Left cardiac atrium (tissue), 4 donors: ENCODE data around the gene AGBL4. TPM values are rescaled to one million over a fixed set of nuclear protein-coding genes. Genes with fewer than 3 reads are reported as not detected.

ENCODE experiments used
- ATAC-seq, 2 donors: fragments of 200-7000 bp; cut with Tn5 transposase; one replicate each; pipeline ENCODE4 v1.9.1; 2020; ENCODE audit warnings: mild to moderate bottlenecking in 2 of 2, moderate library complexity in 2 of 2
- DNase-seq: peaks from one replicate; pipeline ENCODE4 v3.0.0-alpha.2; 2020
- intact Hi-C, 2 donors: fragments of 100-400 bp; cut with DNase I; formaldehyde crosslinking; loops; one replicate each; pipeline versions ENCODE4 v1.14.1 to v1.15.1; 2022 to 2023
- total RNA-seq, 2 donors: library from RNA; stranded (reverse); fragmentation: NEBNext Ultra II Directional; extraction: Animal tissue kit (Norgen Biotek cat#: 25700); gene quantifications; one replicate each; pipeline ENCODE4 v1.2.1, GENCODE V29; 2021
- donor health status: DM: no; HTN: yes; CAD: no.
- donor health status: DM: no; HTN: yes; CAD: no; lungs with severe emphysema.
- donor health status: DM: yes; HTN: yes; CAD: no.
- donor health status: Dilated cardiomyopathy.

Gene AGBL4
- total RNA-seq, 2 donors from 2014 or later = 2.5 to 3.1 TPM

DNA sequence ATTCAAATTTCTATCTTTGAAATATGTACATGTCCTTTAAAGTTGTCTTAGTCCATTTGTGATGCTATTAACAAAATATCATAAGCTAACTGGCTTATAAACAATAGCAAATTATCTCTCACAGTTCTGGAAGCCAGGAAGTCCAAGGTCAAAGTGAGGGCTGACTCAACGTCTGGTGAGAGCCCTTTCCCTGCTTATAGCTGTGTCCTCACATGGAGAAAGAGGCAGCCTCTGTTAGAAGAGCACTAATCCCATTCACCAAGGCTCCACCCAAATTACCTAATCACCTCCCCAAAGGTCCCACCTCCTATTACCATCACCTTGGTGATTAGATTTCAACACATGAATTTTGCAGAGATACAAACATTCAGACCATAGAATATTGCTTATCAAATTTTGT lies 797.0 kb downstream of the AGBL4 start:
- ATAC-seq = no peak
- intact Hi-C loops = no loop called here

GRCh38 chr1:49225464-49225863 lies 798.3 kb downstream of the AGBL4 start:
- intact Hi-C loops = no loop called here
- DNase-seq (no peak), ATAC-seq (no peak)

More for the DNA sequence above, 797.0 kb downstream of the AGBL4 start:
- DNase-seq = no peak

DNA sequence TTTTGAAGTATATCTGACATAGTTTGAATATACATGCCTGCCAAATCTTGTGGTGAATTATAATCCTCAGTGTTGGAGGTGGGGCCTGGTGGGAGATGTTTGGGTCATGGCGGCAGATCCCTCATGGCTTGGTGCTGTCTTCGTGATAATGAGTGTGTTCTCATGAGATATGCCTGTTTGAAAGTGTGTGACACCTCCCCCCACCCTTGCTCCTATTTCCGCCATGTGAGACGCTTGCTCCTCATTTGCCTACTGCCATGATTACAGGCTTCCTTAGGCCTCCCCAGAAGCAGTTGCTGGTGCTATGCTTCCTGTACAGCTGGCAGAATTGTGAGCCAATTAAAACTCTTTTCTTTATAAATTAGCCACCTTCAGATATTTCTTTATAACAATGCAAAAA lies 810.5 kb downstream of the AGBL4 start:
- intact Hi-C loops = no loop called here
- ATAC-seq (no peak), DNase-seq (no peak)

DNA sequence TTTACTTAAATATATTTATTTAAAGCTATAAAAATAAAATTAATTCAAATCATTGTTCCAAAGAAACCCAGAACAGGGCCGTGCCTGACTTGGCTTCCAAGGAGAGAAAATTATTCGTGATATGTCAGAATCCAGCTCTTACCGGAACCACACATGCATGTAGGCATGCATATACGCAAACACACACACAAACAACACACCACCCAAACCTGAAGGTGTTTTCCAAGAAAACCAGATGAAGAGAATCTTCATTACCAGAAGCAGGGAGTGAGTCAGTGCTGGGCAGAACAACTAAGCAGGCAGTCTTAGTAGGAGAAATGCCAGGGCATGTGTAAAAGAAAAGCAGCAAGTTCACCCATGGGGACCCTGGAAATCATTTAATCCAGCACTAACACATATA lies 815.0 kb downstream of the AGBL4 start:
- no peak for ATAC-seq

DNA sequence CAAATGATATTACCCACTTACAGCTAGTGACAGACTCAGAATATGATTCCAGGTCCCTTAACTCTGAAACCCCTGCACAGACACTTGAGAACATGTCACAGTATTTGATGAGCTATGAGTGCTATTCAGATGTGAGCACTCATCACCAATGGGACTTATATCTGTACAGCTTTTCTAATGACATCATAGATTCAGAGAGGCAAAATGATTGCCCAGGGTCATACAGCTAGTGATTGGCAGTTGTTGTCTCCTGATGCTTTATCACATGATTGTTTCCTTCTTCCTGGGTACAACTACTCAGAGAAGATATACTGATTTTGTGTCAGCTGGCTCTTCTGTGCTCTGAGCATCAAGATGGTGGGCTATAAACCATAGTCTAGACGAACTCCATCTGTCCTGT lies 819.0 kb downstream of the AGBL4 start:
- no peak for DNase-seq
- intact Hi-C loops = no loop called here
- ATAC-seq = no peak

More for the DNA sequence above, 815.0 kb downstream of the AGBL4 start:
- no peak for DNase-seq
- intact Hi-C loops = no loop called here

- intact Hi-C loops = no loop called here
- no peak for ATAC-seq
- no peak for DNase-seq
Measured at GRCh38 chr1:49200738-49201137, 823.0 kb downstream of the AGBL4 start.

GRCh38 chr1:49199564-49199963 lies 824.2 kb downstream of the AGBL4 start:
- ATAC-seq (no peak), DNase-seq (no peak)
- intact Hi-C loops = no loop called here

- ATAC-seq (peak in 1 of 2 donors; percentile 21), DNase-seq (no peak)
- intact Hi-C loops = no loop called here
Measured at GRCh38 chr1:49197081-49197480, 826.7 kb downstream of the AGBL4 start.

GRCh38 chr1:49190138-49190537 lies 833.6 kb downstream of the AGBL4 start:
- DNase-seq = no peak
- intact Hi-C loops = no loop called here
- ATAC-seq = no peak

DNA sequence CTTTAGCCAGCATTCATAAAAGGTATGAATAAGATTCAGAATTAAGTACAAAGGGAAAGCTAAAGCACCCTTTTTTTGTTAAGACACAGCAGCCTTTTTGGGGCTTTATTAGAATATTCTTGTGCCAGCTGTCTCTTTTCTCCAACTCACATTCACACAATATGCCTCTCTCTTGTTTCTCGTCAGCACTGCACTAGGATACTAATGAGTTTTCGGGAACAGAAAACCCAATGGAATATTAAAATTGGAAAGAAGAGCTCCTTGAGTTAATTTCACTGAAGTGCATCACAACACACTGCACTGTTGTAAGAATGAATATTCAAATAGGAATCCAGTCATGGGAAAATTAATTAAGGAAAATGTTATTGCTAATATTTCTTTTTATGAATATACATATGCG lies 836.7 kb downstream of the AGBL4 start:
- ATAC-seq (no peak), DNase-seq (no peak)
- intact Hi-C loops = no loop called here

- ATAC-seq (no peak), DNase-seq (no peak)
- intact Hi-C loops = no loop called here
Measured at GRCh38 chr1:49185450-49185980, 838.2 kb downstream of the AGBL4 start.

DNA sequence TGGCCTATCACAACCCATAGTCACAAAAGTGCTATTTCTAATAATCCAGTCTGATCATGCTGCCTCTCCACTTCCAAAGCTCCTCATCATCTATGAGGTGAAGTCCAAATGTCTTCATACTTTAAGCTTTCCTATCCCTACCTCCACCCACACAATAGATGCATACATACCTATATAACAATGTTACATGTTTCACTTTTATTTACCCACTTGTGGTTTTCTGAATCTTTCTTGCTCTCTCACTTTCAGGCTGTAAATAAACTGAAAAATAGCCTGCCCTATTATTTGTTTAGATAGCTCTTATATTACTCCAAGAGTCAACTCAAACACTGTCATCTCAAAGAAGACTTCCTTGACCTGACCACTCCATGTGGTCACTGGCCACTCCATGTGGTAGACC lies 840.3 kb downstream of the AGBL4 start:
- ATAC-seq (no peak), DNase-seq (no peak)
- intact Hi-C loops = no loop called here

DNA sequence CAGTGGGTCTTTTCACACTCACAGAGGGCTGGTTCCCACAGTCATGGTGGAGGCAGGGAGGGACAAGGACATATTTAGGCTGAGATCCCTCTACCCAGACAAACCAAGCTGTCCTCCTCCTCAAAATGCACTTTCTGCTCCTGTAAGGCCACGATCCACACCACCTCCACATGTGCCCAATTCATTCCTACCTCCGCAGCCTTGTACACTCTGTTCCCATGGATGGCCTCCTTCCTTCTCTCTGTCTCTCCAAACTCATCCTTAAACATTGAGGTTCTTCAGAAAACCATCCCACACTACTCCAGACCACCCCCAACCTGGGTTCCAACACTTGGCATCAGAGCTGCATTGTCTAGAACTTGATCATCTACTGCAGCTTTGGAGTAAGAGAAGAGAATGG lies 842.7 kb downstream of the AGBL4 start:
- intact Hi-C loops = no loop called here
- ATAC-seq (no peak), DNase-seq (no peak)

- DNase-seq = no peak
- ATAC-seq = no peak
- intact Hi-C loops = no loop called here
Measured at GRCh38 chr1:49171941-49172593, 851.7 kb downstream of the AGBL4 start.

GRCh38 chr1:49166031-49166430 lies 857.7 kb downstream of the AGBL4 start:
- DNase-seq = no peak
- intact Hi-C loops = no loop called here
- no peak for ATAC-seq

- intact Hi-C loops = no loop called here
- DNase-seq (no peak), ATAC-seq (peak; percentile 67 to 70)
Measured at GRCh38 chr1:49163031-49163430, 860.7 kb downstream of the AGBL4 start.

DNA sequence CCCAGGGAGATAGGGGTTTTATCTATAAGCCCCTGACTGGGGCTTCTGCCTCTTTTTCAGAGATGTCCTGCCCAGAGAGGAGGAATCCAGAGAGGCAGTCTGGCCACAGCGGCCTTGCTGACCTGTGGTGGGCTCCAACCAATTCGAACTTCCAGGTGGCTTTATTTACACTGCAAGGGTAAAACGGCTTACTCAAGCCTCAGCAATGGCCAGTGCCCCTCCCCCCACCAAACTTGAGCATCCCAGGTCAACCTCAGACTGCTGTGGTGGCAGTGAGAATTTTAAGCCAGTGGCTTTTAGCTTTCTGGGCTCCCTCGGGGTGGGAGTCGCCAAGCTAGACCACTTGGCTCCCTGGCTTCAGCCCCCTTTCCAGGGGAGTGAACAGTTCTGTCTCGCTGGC lies 863.1 kb downstream of the AGBL4 start:
- no peak for ATAC-seq
- no peak for DNase-seq
- intact Hi-C loops = no loop called here

DNA sequence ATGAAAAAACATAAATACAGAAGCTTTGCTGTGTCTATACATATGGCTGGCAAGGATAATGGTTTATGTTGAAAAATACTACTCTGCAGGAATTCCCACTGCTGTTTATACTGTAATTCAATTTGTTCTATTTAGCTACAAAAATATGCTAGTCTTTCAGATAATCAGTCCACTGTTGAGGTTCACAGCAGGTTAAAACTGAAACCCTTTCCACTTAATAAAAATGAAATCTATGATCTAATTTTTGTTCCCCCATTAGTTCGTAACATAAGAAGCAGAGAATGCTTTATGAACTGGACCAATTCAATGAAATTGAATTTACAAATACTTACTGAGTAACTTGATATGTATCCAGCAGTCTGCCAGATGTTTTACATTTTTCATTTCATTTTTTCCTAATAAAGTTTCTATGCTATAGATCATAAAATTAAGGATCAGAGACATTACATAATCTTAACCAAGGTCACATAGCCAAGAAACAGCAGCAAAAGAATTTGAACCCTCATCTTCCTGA lies 887.0 kb downstream of the AGBL4 start:
- intact Hi-C loops = no loop called here
- ATAC-seq (no peak), DNase-seq (no peak)

- ATAC-seq = no peak
- DNase-seq = no peak
- intact Hi-C loops = no loop called here
Measured at GRCh38 chr1:49125746-49126145, 898.0 kb downstream of the AGBL4 start.

DNA sequence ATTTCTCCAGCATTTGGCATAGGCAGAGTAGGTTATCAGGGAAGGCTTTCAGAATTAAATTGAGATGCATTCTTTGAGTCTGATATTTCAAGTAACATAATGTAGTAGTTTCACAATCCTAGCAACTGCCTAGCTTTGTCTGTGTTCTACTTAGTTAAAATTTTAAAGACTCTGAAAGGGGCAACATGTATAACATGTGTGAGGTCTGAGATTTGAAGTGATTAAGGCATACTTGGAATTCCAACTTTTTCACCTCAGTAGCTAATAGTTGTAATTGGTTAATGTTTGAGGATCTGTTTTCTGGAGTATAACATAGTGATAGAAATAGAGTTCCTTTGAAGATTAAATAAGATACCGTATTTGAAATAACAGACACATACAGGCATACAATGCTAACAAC lies 911.8 kb downstream of the AGBL4 start:
- intact Hi-C loops = no loop called here
- ATAC-seq (no peak), DNase-seq (no peak)

DNA sequence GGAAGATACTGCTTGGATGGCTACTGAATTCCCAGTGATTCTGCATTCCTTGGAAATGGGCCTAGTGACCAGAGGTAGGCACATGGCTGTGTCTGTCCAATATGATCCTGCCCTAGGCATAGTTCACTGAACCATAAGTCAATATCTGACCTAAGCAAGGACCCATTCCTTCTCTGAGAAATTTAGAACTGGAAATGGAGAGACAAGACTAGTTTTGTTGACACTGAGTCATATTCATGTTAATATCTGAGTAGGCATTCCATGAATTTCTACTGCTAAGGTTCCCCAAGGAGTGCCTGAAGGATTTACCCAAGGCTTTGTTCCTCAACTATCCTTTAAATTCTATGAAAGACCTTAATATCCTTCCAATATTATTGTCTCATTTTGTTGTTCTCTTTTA lies 917.3 kb downstream of the AGBL4 start:
- ATAC-seq (no peak), DNase-seq (no peak)
- intact Hi-C loops = no loop called here
